Astrocyte (in vitro differentiated cells and primary cell): ENCODE measurements around the gene IKBIP. TPM values are rescaled to one million over a fixed set of nuclear protein-coding genes. Genes with fewer than 3 reads are reported as not detected.
A peak's percentile ranks its signal among the peaks of the same experiment; 100 is the strongest.

Experiments used
- DNase-seq: peaks from one replicate; pipeline ENCODE4 v3.0.0-alpha.2; 2010; ENCODE audit warnings: low read depth
- FAIRE-seq: peaks from 2 replicates; lab custom pipeline; 2011; peaks lifted over from hg19 to GRCh38; lab: Jason Lieb, UNC
- H2AFZ ChIP-seq: 2 replicates; pipeline ENCODE4 v1.6.0; 2012; ENCODE audit warnings: low read depth, low read length, inconsistent platforms
- H3K27ac ChIP-seq: 2 replicates; pipeline ENCODE4 v1.5.1; 2011; ENCODE audit warnings: low read depth, low read length, inconsistent platforms
- H3K27me3 ChIP-seq: 2 replicates; pipeline ENCODE4 v1.6.0; 2011; ENCODE audit warnings: low read length, inconsistent platforms; ENCODE audit not compliant: insufficient read depth
- H3K36me3 ChIP-seq: 2 replicates; pipeline ENCODE4 v1.5.1; 2011; ENCODE audit warnings: low read length, inconsistent platforms; ENCODE audit not compliant: insufficient read depth
- H3K4me1 ChIP-seq: 2 replicates; pipeline ENCODE4 v1.5.1; 2011; ENCODE audit warnings: low read length, inconsistent platforms; ENCODE audit not compliant: insufficient read depth
- H3K4me2 ChIP-seq: 2 replicates; pipeline ENCODE4 v1.6.0; 2012; ENCODE audit warnings: low read length, inconsistent platforms
- H3K4me3 ChIP-seq: 2 replicates; pipeline ENCODE4 v1.5.1; 2011; ENCODE audit warnings: low read depth, mild to moderate bottlenecking, low read length, inconsistent platforms; ENCODE audit not compliant: insufficient read depth
- H3K79me2 ChIP-seq: 2 replicates; pipeline ENCODE4 v1.6.0; 2012; ENCODE audit warnings: mild to moderate bottlenecking, low read length, inconsistent platforms; ENCODE audit not compliant: insufficient read depth
- H3K9ac ChIP-seq: 2 replicates; pipeline ENCODE4 v1.6.0; 2012; ENCODE audit warnings: mild to moderate bottlenecking, low read length, inconsistent platforms
- H3K9me3 ChIP-seq: 2 replicates; pipeline ENCODE4 v1.5.1; 2012; ENCODE audit warnings: low read depth, mild to moderate bottlenecking, low read length, inconsistent platforms; ENCODE audit not compliant: insufficient read depth
- H4K20me1 ChIP-seq: 2 replicates; pipeline ENCODE4 v1.6.0; 2012; ENCODE audit warnings: low read length, inconsistent platforms; ENCODE audit not compliant: insufficient read depth
- H3K27ac Mint-ChIP-seq: one replicate; pipeline ENCODE4 v1.8.0; 2021; ENCODE audit warnings: mild to moderate bottlenecking, mixed read lengths; ENCODE audit not compliant: unreplicated experiment
- H3K27me3 Mint-ChIP-seq: one replicate; pipeline ENCODE4 v1.8.0; 2021; ENCODE audit warnings: low read depth, mixed read lengths; ENCODE audit not compliant: unreplicated experiment
- H3K36me3 Mint-ChIP-seq: one replicate; pipeline ENCODE4 v1.8.0; 2021; ENCODE audit warnings: low read depth, mixed read lengths; ENCODE audit not compliant: unreplicated experiment
- H3K4me1 Mint-ChIP-seq: one replicate; pipeline ENCODE4 v1.8.0; 2021; ENCODE audit warnings: low read depth, mixed read lengths; ENCODE audit not compliant: unreplicated experiment
- H3K4me3 Mint-ChIP-seq: one replicate; pipeline ENCODE4 v1.8.0; 2021; ENCODE audit warnings: mild to moderate bottlenecking, moderate library complexity, mixed read lengths; ENCODE audit not compliant: unreplicated experiment
- H3K9me3 Mint-ChIP-seq: one replicate; pipeline ENCODE4 v1.8.0; 2021; ENCODE audit warnings: mild to moderate bottlenecking, mixed read lengths; ENCODE audit not compliant: unreplicated experiment
- CTCF ChIP-seq: IDR thresholded peaks from 2 replicates; pipeline ENCODE4 v1.5.1; 2011; ENCODE audit warnings: low read depth, mild to moderate bottlenecking, inconsistent platforms, low read length, moderate library complexity; ENCODE audit not compliant: insufficient read depth
- EZH2 ChIP-seq: IDR thresholded peaks from 2 replicates; pipeline ENCODE4 v1.6.1; 2012; ENCODE audit warnings: mild to moderate bottlenecking, low read length, inconsistent platforms; ENCODE audit not compliant: insufficient read depth
- total RNA-seq: library from RNA; stranded (reverse); gene quantifications from 2 replicates; pipeline ENCODE4 v1.2.1, GENCODE V29; 2021

IKBIP gene
- total RNA-seq, 1 donor from 2014 or later: 126 TPM

GRCh38 chr12:98678946-98679610, 34.5 kb upstream of the IKBIP start:
- no peak for DNase-seq
- Histone ChIP-seq H4K20me1 (no peaks in the 10 kb centered on the region), H3K9ac (no peak overlapping the region), H3K27ac (no peak overlapping the region), H3K36me3 (peaks cover 47% of the 10 kb centered on the region), H3K4me3 (no peak overlapping the region), H3K9me3 (no peaks in the 10 kb centered on the region), H3K4me1 (no peaks in the 10 kb centered on the region), H3K27me3 (no peaks in the 10 kb centered on the region), H2AFZ (no peak overlapping the region), H3K79me2 (no peaks in the 10 kb centered on the region), H3K4me2 (no peak overlapping the region)
- Mint-ChIP-seq H3K36me3 (peaks cover 7% of the 10 kb centered on the region), H3K4me3 (no peak overlapping the region), H3K27me3 (no peaks in the 10 kb centered on the region), H3K9me3 (no peaks in the 10 kb centered on the region), H3K4me1 (peaks cover 6% of the 10 kb centered on the region), H3K27ac (no peak overlapping the region)
- no peak for TF ChIP-seq CTCF
- no peak for FAIRE-seq

- Mint-ChIP-seq H3K27me3 (no peaks in the 10 kb centered on the region), H3K4me3 (no peak overlapping the region), H3K4me1 (peaks cover 6% of the 10 kb centered on the region), H3K9me3 (no peaks in the 10 kb centered on the region), H3K36me3 (peaks cover 5% of the 10 kb centered on the region), H3K27ac (no peak overlapping the region)
- Histone ChIP-seq H3K27me3 (no peaks in the 10 kb centered on the region), H3K36me3 (peaks cover 46% of the 10 kb centered on the region), H4K20me1 (no peaks in the 10 kb centered on the region), H2AFZ (no peak overlapping the region), H3K4me3 (no peak overlapping the region), H3K4me2 (no peak overlapping the region), H3K9me3 (no peaks in the 10 kb centered on the region), H3K27ac (no peak overlapping the region), H3K4me1 (no peaks in the 10 kb centered on the region), H3K9ac (no peak overlapping the region), H3K79me2 (no peaks in the 10 kb centered on the region)
- DNase-seq (no peak), FAIRE-seq (no peak)
- no peak for TF ChIP-seq EZH2
- TF ChIP-seq CTCF: no peak
These were observed 33.8 kb upstream of the IKBIP start for GRCh38 chr12:98678236-98678945.

- no peak overlapping the region for H2AFZ ChIP-seq
- H3K9me3 ChIP-seq: no peaks in the 10 kb centered on the region
- no peaks in the 10 kb centered on the region for H3K36me3 Mint-ChIP-seq
- H3K36me3 ChIP-seq: peaks cover 28% of the 10 kb centered on the region
- no peaks in the 10 kb centered on the region for H3K27me3 ChIP-seq
- no peaks in the 10 kb centered on the region for H3K4me1 ChIP-seq
- H3K27me3 Mint-ChIP-seq: no peaks in the 10 kb centered on the region
- no peak overlapping the region for H3K4me2 ChIP-seq
- DNase-seq (no peak), FAIRE-seq (peak; percentile 26)
- H3K4me3 ChIP-seq: no peak overlapping the region
- no peak overlapping the region for H3K4me3 Mint-ChIP-seq
- no peak overlapping the region for H3K9ac ChIP-seq
- TF ChIP-seq CTCF: no peak
- no peak for TF ChIP-seq EZH2
- no peak overlapping the region for H3K27ac ChIP-seq
- no peak overlapping the region for H3K27ac Mint-ChIP-seq
- H3K4me1 Mint-ChIP-seq: no peaks in the 10 kb centered on the region
- H3K79me2 ChIP-seq: no peaks in the 10 kb centered on the region
- no peaks in the 10 kb centered on the region for H4K20me1 ChIP-seq
- no peaks in the 10 kb centered on the region for H3K9me3 Mint-ChIP-seq
These were observed 30.3 kb upstream of the IKBIP start for GRCh38 chr12:98674841-98675240.
